Activated naive CD8-positive, alpha-beta T cell treated with anti-CD3 and anti-CD28 coated beads for 36 hours (primary cell): ENCODE results near the gene MAPK7. TPM values are rescaled to one million over a fixed set of nuclear protein-coding genes. Genes with fewer than 3 reads are reported as not detected.

ENCODE experiments used
- DNase-seq: peaks from one replicate; pipeline ENCODE4 v3.0.0; 2021
- H3K27ac Mint-ChIP-seq: one replicate; pipeline ENCODE4 v1.8.0; 2022; ENCODE audit warnings: mild to moderate bottlenecking, moderate library complexity, mixed read lengths
- H3K27me3 Mint-ChIP-seq: one replicate; pipeline ENCODE4 v1.8.0; 2022; ENCODE audit warnings: mild to moderate bottlenecking, mixed read lengths
- H3K36me3 Mint-ChIP-seq: one replicate; pipeline ENCODE4 v1.8.0; 2021; ENCODE audit warnings: mild to moderate bottlenecking, mixed read lengths
- H3K4me1 Mint-ChIP-seq: one replicate; pipeline ENCODE4 v1.8.0; 2021; ENCODE audit warnings: mixed read lengths
- H3K4me3 Mint-ChIP-seq: one replicate; pipeline ENCODE4 v1.8.0; 2022; ENCODE audit warnings: mild to moderate bottlenecking, moderate library complexity, mixed read lengths
- H3K9me3 Mint-ChIP-seq: one replicate; pipeline ENCODE4 v1.8.0; 2022; ENCODE audit warnings: mixed read lengths
- total RNA-seq, 2 experiments: library from RNA; stranded (reverse); gene quantifications; one replicate each; pipeline ENCODE4 v1.2.3, GENCODE V29; 2021

The MAPK7 gene
- total RNA-seq, 2 experiments from 2014 or later = 14.0 to 16.0 TPM

- DNase-seq = no peak
- no peak overlapping the region for H3K4me3 Mint-ChIP-seq
- no peaks in the 10 kb centered on the region for H3K36me3 Mint-ChIP-seq
- no peaks in the 10 kb centered on the region for H3K9me3 Mint-ChIP-seq
- H3K27ac Mint-ChIP-seq = no peak overlapping the region
- H3K4me1 Mint-ChIP-seq = no peaks in the 10 kb centered on the region
- no peaks in the 10 kb centered on the region for H3K27me3 Mint-ChIP-seq
Measured at GRCh38 chr17:19418251-19418992, 40.1 kb downstream of the MAPK7 start.

GRCh38 chr17:19421219-19421618 is 42.9 kb downstream of the MAPK7 start:
- no peak for DNase-seq
- Mint-ChIP-seq H3K4me1 (no peaks in the 10 kb centered on the region), H3K4me3 (no peak overlapping the region), H3K9me3 (no peaks in the 10 kb centered on the region), H3K27ac (no peak overlapping the region), H3K36me3 (no peaks in the 10 kb centered on the region), H3K27me3 (peaks cover 1% of the 10 kb centered on the region)

GRCh38 chr17:19421926-19422325 is 43.6 kb downstream of the MAPK7 start:
- Mint-ChIP-seq H3K36me3 (no peaks in the 10 kb centered on the region), H3K27me3 (peaks cover 7% of the 10 kb centered on the region), H3K27ac (no peak overlapping the region), H3K4me3 (no peak overlapping the region), H3K9me3 (no peaks in the 10 kb centered on the region), H3K4me1 (no peaks in the 10 kb centered on the region)
- no peak for DNase-seq

GRCh38 chr17:19424934-19425868 is 46.9 kb downstream of the MAPK7 start:
- H3K36me3 Mint-ChIP-seq = no peaks in the 10 kb centered on the region
- H3K4me3 Mint-ChIP-seq = no peak overlapping the region
- no peak for DNase-seq
- H3K4me1 Mint-ChIP-seq = no peaks in the 10 kb centered on the region
- no peaks in the 10 kb centered on the region for H3K9me3 Mint-ChIP-seq
- H3K27me3 Mint-ChIP-seq = peaks cover 7% of the 10 kb centered on the region
- H3K27ac Mint-ChIP-seq = no peak overlapping the region

- Mint-ChIP-seq H3K4me3 (no peak overlapping the region), H3K27ac (no peak overlapping the region), H3K36me3 (no peaks in the 10 kb centered on the region), H3K27me3 (peaks cover 7% of the 10 kb centered on the region), H3K9me3 (no peaks in the 10 kb centered on the region), H3K4me1 (no peaks in the 10 kb centered on the region)
- DNase-seq = no peak
Measured at GRCh38 chr17:19426631-19427030, 48.3 kb downstream of the MAPK7 start.

GRCh38 chr17:19431691-19432090 is 53.4 kb downstream of the MAPK7 start:
- Mint-ChIP-seq H3K9me3 (no peaks in the 10 kb centered on the region), H3K27me3 (peaks cover under 1% of the 10 kb centered on the region), H3K27ac (no peak overlapping the region), H3K4me3 (no peak overlapping the region), H3K4me1 (no peaks in the 10 kb centered on the region), H3K36me3 (no peaks in the 10 kb centered on the region)
- no peak for DNase-seq

Other genes starting within 250 kb of the MAPK7 start
- gene EPN2, start 141.1 kb upstream of the MAPK7 start, total RNA-seq = 1 to 10 TPM; 2.7 to 4.6 TPM
- 1 to 10 TPM; 4.7 to 7.3 TPM for gene B9D1, start 15.8 kb upstream of the MAPK7 start, total RNA-seq
- under 1 TPM; 0.14 to 0.41 TPM for gene MFAP4, start 8.7 kb downstream of the MAPK7 start, total RNA-seq
- gene RNF112, start 32.7 kb downstream of the MAPK7 start, total RNA-seq = under 1 TPM in 1 of 2 experiments, not detected in 1; 0.10 TPM
- gene SLC47A1, start 155.4 kb downstream of the MAPK7 start, total RNA-seq = not detected